Uterine smooth muscle cell (primary cell): ENCODE results near the gene KRTAP22-2. TPM values are rescaled to one million over a fixed set of nuclear protein-coding genes. Genes with fewer than 3 reads are reported as not detected.

Source experiments
- total RNA-seq: library from RNA; depleted of rRNA; stranded (reverse); fragments of >200 nt; gene quantifications from 2 replicates; pipeline ENCODE4 v1.2.3, GENCODE V29; 2014

KRTAP22-2 gene
- not detected in 2 replicates for total RNA-seq

GRCh38 chr21:30590297-30590696 lies at the start of gene KRTAP22-2:
TSS of gene KRTAP22-2 (minus strand) at chr21:30590397.

GRCh38 chr21:30634906-30635305 lies 44.7 kb upstream of the KRTAP22-2 start, which contains the start of gene KRTAP20-2:
TSS of gene KRTAP20-2 (plus strand) at chr21:30635206. CDS start at chr21:30635264, 58 bp downstream.

GRCh38 chr21:30620522-30620921 lies 30.3 kb upstream of the KRTAP22-2 start, which contains the start of gene KRTAP20-4:
TSS of gene KRTAP20-4 (plus strand) at chr21:30620627.

GRCh38 chr21:30616125-30616524 lies 25.9 kb upstream of the KRTAP22-2 start, which contains the start of gene KRTAP20-1:
TSS of gene KRTAP20-1 (plus strand) at chr21:30616425. CDS start at chr21:30616455, 30 bp downstream.

GRCh38 chr21:30613836-30614235 lies 23.6 kb upstream of the KRTAP22-2 start, which contains the start of gene KRTAP6-1:
TSS of gene KRTAP6-1 (minus strand) at chr21:30613930. CDS start at chr21:30613904, 26 bp downstream.

GRCh38 chr21:30600787-30601186 lies 10.6 kb upstream of the KRTAP22-2 start, which contains the start of gene KRTAP22-1:
TSS of gene KRTAP22-1 (plus strand) at chr21:30601087.

GRCh38 chr21:30598802-30599201 lies 8.6 kb upstream of the KRTAP22-2 start, which contains the start of gene KRTAP6-2:
TSS of gene KRTAP6-2 (minus strand) at chr21:30598902. CDS start at chr21:30598874, 28 bp downstream.

GRCh38 chr21:30592140-30592539 lies 1.9 kb upstream of the KRTAP22-2 start, which contains the start of gene KRTAP6-3:
TSS of gene KRTAP6-3 (plus strand) at chr21:30592440. CDS start at chr21:30592446, 6 bp downstream.

GRCh38 chr21:30561264-30561895 lies 28.8 kb downstream of the KRTAP22-2 start, which contains the start of gene KRTAP19-7:
TSS of gene KRTAP19-7 (minus strand) at chr21:30561314. CDS start at chr21:30561289, 25 bp downstream.

GRCh38 chr21:30541764-30542163 lies 48.4 kb downstream of the KRTAP22-2 start, which contains the start of gene KRTAP19-6:
TSS of gene KRTAP19-6 (minus strand) at chr21:30541864. CDS start at chr21:30541833, 31 bp downstream.

Other genes with a start within 250 kb of the KRTAP22-2 start
- gene KRTAP23-1, start 241.8 kb downstream of the KRTAP22-2 start, total RNA-seq = not detected in 2 replicates
- not detected in 2 replicates for gene KRTAP13-2, start 218.1 kb downstream of the KRTAP22-2 start, total RNA-seq
- not detected in 2 replicates for gene KRTAP13-1, start 194.4 kb downstream of the KRTAP22-2 start, total RNA-seq
- gene KRTAP13-3, start 164.5 kb downstream of the KRTAP22-2 start, total RNA-seq = not detected in 2 replicates
- not detected in 2 replicates for gene KRTAP13-4, start 160.2 kb downstream of the KRTAP22-2 start, total RNA-seq
- gene KRTAP15-1, start 150.1 kb downstream of the KRTAP22-2 start, total RNA-seq = not detected in 2 replicates
- gene KRTAP19-1, start 110.0 kb downstream of the KRTAP22-2 start, total RNA-seq = not detected in 2 replicates
- gene KRTAP19-2, start 103.0 kb downstream of the KRTAP22-2 start, total RNA-seq = not detected in 2 replicates
- gene KRTAP19-3, start 98.4 kb downstream of the KRTAP22-2 start, total RNA-seq = not detected in 2 replicates
- not detected in 2 replicates for gene KRTAP19-4, start 93.2 kb downstream of the KRTAP22-2 start, total RNA-seq
- not detected in 2 replicates for gene KRTAP19-5, start 88.3 kb downstream of the KRTAP22-2 start, total RNA-seq
- not detected in 2 replicates for gene KRTAP19-6, start 48.5 kb downstream of the KRTAP22-2 start, total RNA-seq
- not detected in 2 replicates for gene KRTAP19-7, start 29.1 kb downstream of the KRTAP22-2 start, total RNA-seq
- not detected in 2 replicates for gene KRTAP6-3, start 2.0 kb upstream of the KRTAP22-2 start, total RNA-seq
- not detected in 2 replicates for gene KRTAP6-2, start 8.5 kb upstream of the KRTAP22-2 start, total RNA-seq
- gene KRTAP22-1, start 10.7 kb upstream of the KRTAP22-2 start, total RNA-seq = not detected in 2 replicates
- gene KRTAP6-1, start 23.5 kb upstream of the KRTAP22-2 start, total RNA-seq = not detected in 2 replicates
- not detected in 2 replicates for gene KRTAP20-1, start 26.0 kb upstream of the KRTAP22-2 start, total RNA-seq
- gene KRTAP20-4, start 30.2 kb upstream of the KRTAP22-2 start, total RNA-seq = not detected in 2 replicates
- not detected in 2 replicates for gene KRTAP20-2, start 44.8 kb upstream of the KRTAP22-2 start, total RNA-seq
- not detected in 2 replicates for gene KRTAP20-3, start 52.5 kb upstream of the KRTAP22-2 start, total RNA-seq
- not detected in 2 replicates for gene KRTAP21-3, start 128.4 kb upstream of the KRTAP22-2 start, total RNA-seq
- gene KRTAP21-2, start 156.9 kb upstream of the KRTAP22-2 start, total RNA-seq = not detected in 2 replicates
- not detected in 2 replicates for gene KRTAP21-1, start 165.0 kb upstream of the KRTAP22-2 start, total RNA-seq
- not detected in 2 replicates for gene KRTAP8-1, start 222.9 kb upstream of the KRTAP22-2 start, total RNA-seq
- not detected in 2 replicates for gene KRTAP7-1, start 239.4 kb upstream of the KRTAP22-2 start, total RNA-seq